NCI-H526 treated with DMSO at 0.1 percent for 48 hours (cell line): Measurements from ENCODE around the gene PSMC3IP.
A peak's percentile ranks its signal among the peaks of the same experiment; 100 is the strongest.

Experiments used
- DNase-seq: peaks from one replicate; lab custom pipeline; 2025; lab: John Stamatoyannopoulos, UW

PSMC3IP gene

DNA sequence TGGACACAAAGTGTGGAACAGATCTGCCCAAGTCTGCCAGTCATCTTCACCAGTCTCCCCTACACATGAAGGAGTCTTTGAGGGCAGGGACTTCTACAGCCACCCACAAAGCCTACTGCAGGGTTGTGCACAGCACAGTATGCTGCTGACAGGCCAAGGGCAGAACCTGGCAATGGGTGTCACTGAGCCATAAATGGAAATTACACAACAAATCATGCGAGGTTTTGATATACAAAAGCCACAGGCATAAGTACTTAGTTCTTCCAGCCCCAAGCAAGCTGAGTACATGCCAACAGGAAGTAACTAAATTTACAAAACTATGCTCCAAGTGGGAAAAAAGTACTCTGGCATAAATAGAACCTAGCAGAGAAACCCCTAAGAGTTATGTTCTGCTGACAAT, 7.8 kb upstream of the PSMC3IP start:
- no peak for DNase-seq

DNA sequence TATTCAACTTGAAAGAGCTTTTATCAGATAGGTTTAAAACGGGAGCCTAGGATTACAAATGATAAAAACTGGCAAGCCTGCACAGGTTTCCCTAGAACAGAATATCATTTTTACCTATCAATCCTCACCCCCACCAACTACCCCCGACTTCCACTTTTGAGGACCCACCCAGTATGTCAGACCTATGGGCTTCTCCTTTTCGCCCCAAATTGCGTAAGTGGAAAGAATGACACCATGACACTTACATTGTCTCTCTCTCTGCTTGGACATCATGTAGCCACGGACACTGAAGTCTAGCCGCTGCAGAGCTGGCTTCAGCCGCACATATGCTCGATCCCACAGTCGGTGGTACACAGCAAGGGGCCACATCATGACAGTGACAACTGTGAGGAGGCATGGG, 7.4 kb upstream of the PSMC3IP start:
- no peak for DNase-seq

- no peak for DNase-seq
Observed at GRCh38 chr17:42581744-42582270, 4.3 kb upstream of the PSMC3IP start.

DNA sequence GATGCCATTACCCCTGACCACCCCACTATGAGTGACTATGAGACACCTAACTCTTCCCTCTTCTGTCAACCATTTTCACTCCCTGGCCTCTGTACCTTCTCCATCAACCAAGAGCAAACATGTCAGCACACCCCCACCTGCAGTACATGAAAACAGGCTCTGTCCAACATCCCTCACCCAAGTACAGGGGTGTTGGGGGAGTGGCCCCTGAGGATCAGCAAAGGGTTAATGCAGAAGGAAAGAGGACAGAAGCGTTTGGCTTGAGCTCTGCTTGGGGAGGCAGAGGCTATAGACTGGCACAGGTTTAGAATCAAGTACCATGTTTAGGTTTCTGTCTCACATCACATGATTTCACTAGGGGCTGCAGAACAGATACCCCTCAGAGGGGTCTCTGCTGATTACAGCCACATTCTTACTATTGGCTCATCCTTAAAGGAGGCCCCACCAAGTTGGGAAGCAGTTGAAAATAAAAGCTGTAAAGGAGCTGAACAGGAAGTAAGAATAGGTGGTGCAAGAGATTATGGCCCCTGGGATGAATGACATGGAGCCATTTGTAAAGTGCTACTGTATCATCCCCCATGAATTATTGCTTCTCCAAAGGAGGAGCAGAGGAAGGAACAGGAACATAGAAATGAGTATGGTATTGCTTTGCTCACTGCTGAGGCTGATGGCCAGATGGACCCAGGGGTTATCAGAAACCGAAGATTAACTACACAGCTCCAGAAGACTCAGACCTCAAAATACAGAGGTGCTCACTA, 2.4 kb upstream of the PSMC3IP start:
- no peak for DNase-seq

DNA sequence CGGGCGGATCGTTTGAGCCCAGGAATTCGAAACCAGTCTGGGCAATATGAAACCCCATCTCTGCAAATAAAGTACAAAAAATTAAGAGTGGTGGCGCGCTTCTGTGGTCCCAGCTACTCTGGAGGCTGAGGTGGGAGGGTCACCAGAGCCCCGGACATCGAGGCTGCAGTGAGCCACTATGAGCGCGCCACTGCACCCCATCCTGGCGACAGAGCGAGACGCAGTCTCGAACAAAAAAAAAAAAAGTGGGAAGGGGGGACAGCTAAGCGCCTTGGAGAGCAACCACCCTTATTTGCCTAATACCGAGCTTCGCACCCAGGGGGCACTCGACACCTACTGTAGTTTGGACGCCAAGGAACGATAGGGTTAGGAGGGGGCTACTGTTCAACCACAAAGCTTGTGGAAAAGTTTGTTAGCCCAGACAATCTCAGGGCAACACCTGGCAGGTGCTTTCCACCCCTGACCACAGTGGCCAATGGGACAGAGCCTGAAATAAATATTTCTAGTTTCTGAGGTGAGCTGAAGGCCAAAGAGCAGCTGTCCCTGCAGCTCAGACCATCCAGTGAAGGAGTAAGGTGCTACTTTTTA, 847 bp upstream of the PSMC3IP start:
- peak; percentile 52 for DNase-seq

- DNase-seq, result no peak
Observed at GRCh38 chr17:42577140-42577531, 393 bp downstream of the PSMC3IP start.

DNA sequence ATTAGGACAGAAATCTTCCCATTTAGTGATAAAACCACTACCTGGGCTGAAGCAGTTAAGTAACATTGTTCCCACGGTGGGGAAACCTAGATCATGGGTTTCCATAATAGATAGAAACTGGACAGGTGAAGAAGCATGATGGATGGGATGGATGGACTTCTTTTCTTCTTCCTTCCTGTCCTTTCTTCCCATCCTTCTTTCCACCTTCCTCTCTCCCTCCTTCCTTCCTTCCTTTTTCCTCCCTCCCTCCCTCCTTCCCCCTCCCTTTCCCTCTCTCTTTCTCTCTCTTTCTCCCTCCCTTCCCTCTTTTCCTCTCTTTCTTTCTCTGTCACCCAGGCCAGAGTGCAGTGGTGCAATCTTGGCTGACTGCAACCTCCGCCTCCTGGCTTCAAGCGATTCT, 3.1 kb downstream of the PSMC3IP start:
- no peak for DNase-seq

DNA sequence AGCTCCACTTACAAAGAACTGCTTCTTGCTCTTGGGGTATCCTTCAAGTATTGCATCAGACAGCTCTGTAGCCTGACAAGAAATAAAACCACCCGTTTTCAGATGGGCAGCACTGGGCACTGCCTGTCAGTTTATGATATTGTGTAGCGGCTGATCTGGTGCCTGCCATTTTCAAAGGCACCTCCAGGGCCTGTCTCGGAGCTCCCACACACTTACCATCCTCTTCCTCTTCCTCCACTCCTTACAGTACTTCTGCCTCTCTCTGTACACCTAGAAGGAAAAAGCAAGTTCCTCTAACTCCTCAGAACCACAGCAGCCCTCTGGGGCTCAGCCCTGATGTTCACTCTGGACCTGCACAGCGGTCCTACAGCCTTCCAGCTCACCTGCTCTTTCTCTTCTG, 4.4 kb downstream of the PSMC3IP start:
- DNase-seq, result no peak

- no peak for DNase-seq
Observed at GRCh38 chr17:42571435-42572225, 5.9 kb downstream of the PSMC3IP start.

DNA sequence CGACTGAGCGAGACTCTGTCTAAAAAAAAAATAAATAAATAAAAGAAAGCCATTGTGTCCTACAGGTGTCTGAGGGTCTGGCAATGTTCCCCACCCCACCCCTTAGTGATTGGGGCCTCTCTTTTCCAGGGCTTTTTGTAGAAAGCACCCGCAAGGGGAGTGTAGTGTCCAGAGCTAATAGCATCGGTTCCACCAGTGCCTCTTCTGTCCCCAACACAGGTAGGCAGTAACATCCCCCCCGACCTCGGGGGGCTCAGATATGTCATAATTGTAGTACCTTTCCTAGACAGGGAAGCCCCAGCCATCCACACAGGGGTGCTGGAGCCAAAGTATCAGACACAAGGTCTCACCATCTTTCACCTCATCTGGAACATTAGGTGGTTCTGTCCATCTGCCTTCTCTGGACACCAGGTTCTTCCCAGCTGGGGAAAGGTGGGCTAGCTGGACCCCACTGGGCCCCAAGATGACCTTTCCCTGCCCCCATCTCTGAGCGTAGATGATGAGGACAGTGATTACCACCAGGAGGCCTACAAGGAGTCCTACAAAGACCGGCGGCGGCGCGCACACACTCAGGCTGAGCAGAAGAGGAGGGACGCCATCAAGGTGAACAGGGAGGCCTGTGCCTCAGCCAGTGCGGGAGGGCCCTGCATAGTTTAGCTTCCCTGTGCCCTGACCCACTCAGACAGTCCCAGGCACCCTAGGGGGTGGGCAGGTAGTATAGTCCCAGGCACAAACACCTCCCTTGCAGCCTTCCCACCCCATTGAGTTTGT, 9.0 kb downstream of the PSMC3IP start:
- DNase-seq, result no peak

GRCh38 chr17:42566883-42567573, 10.5 kb downstream of the PSMC3IP start, which contains the start of gene MLX:
Gene MLX (plus strand): TSS chr17:42567100. CDS start chr17:42567125, 25 bp downstream.
- peak; percentile 74 for DNase-seq

DNA sequence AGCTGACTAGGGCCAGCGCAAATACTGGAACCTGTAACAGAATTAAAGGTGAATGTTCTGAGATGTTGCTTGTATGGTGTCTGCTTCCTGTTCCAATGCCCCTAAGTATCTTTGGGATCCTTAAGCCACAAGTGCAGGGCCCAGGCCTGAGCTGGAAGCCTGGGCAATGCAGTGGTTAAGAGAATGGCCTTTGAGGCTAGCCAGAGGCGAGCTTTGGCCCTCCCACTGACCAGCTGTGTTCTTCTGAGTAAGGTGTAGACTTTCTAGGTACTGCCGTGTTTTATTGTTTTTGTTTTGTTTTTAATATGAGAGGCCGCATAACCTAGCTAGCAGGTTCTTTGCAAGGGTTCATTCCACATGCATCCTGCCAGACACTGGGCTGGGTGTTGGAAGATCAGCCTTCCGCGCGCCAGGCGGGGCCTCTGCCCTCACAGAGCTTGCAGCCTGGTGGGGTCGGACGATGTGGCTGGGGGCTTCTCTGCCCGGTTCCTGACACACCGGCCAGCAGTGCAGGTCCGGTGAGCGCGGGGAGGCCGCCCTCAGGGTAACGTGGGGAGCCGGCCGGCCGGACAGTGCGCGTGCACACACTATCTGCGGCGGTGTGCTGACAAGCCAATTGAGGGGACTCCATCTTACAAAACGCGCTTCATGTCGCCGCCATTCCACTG, 11.2 kb downstream of the PSMC3IP start:
- DNase-seq, result no peak

- no peak for DNase-seq
Observed at GRCh38 chr17:42565523-42566214, 11.9 kb downstream of the PSMC3IP start.

DNA sequence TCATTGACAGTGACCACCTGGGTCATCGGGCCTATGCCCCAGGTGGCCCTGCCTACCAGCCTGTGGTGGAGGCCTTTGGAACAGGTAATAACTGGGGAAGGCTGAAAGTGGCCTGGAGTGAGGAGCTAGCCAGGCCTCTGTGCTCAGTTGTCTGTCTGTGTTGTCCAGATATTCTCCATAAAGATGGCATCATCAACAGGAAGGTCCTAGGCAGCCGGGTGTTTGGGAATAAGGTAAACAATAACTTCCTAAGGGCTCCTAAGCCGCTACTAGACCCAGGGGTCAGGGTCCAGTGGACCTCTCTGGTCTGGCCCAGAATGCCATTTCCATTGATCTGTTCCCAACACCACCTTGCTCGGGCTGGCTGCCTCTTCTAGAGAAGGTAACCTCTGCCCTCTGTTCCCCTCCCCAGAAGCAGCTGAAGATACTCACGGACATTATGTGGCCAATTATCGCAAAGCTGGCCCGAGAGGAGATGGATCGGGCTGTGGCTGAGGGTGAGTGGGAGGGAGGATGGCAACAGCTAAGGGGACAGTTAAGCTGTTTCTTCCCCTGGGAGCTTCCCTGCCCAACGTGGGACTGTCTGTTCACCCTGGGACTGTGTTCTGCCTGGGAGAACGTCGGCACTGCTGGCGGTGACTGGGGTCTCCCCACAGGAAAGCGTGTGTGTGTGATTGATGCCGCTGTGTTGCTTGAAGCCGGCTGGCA, 12.6 kb downstream of the PSMC3IP start:
- no peak for DNase-seq

DNA sequence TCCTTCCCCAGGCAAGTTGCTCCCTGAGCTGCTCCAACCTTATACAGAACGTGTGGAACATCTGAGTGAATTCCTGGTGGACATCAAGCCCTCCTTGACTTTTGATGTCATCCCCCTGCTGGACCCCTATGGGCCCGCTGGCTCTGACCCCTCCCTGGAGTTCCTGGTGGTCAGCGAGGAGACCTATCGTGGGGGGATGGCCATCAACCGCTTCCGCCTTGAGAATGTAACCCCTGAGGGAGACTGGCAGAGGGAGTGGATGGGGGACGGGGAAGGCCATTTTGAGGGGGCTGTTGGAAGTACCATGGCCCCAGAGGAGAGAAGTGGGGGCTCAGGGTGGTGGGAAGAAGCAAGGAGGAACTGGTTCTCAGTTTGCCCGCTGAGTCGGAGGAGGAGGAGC, 13.6 kb downstream of the PSMC3IP start:
- no peak for DNase-seq

DNA sequence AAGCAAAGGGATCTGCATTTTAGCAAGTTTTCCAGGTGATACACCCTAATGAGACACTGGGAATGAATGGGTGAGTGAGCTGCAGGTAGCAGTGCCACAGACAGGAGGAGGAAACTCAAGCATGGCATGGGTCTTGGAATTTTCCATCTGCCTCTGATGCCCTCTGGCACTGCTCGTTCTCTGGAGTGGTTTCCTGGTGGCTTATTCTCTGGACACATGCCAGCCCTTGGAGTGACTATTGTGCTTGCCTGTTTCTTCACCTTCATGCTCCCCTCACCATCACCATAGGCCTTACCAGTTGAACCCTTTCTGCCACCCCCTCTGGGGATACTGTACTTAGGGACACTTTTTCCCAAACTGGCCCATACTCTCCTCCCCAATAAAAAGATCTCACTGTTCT, 14.0 kb downstream of the PSMC3IP start:
- no peak for DNase-seq

- no peak for DNase-seq
Observed at GRCh38 chr17:42563143-42563509, 14.4 kb downstream of the PSMC3IP start.

DNA sequence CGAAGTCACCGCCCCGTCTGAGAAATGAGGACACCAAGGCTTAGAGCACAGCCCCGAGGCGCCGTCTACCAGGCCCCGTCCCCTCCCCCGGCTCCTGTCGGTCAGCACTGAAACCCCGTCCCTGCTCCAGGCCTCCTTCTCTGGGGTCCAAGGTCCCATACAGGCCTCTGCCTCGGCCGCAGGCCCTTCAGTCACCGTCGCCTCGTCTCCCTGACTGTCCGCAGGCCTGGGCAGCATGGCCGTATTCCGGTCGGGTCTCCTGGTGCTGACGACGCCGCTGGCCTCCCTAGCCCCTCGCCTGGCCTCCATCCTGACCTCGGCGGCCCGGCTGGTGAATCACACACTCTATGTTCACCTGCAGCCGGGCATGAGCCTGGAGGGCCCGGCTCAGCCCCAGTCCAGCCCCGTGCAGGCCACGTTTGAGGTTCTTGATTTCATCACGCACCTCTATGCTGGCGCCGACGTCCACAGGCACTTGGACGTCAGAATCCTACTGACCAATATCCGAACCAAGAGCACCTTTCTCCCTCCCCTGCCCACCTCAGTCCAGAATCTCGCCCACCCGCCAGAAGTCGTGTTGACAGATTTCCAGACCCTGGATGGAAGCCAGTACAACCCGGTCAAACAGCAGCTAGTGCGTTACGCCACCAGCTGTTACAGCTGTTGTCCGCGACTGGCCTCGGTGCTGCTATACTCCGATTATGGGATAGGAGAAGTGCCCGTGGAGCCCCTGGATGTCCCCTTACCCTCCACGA, 15.0 kb downstream of the PSMC3IP start:
- no peak for DNase-seq

DNA sequence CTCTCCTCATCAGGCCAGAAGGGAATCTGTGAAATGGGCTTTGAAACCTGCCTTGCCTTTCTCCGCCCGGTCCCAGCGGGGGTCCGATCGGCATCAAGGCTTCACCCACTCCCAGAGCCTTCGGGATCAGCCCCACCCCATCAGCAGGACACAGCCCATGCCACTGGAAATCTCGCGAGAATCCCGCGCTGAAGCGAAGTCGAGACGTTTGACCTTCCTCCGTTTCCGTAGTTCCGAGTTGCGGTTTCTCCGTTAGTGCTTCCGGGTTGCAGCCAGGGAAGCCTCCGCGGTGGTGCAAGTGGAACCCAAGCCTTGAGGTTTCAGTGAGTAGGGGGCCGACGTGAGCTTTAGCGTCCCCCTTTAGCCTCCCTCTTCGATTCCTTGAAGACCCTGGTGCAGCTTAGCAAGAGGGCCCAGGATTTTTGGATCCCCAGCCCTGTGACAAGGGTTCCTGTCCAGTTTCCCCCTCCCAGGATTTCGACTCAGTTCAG, 15.6 kb downstream of the PSMC3IP start, which contains the start of gene COASY:
Gene COASY (plus strand): TSS at position 252 of the 491 bp plus-strand sequence. CDS start 475 bp downstream, outside the sequence.
- DNase-seq, result peak; percentile 87
